GM18517 (cell line): Measurements from ENCODE around the gene HLA-DMB.

ENCODE experiments used
- ATAC-seq: cut with Tn5 transposase; IDR thresholded peaks from one replicate; pipeline ENCODE4 v1.9.1; 2021; ENCODE audit warnings: mild to moderate bottlenecking, moderate library complexity; ENCODE audit not compliant: unreplicated experiment

The HLA-DMB gene

DNA sequence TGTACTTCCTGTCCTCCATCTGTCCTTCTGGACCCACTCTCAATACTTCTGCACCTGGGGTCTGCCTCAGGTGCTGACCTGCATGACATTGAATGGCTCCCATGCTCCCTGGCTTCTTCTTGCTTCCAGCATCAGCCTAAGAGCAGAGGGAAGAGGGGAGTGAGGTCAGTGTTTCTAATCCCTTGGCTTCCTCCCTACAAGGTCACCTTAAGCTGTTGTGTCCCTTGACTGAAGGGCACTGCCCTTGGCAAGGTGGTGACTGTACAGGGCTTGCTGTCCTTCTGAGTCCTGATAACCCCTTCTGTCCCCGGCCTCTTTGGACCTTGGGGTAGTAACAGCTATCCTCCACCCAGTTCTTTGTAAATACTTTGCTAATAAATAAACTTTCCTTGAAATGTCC is 9.6 kb downstream of the HLA-DMB start:
- no peak for ATAC-seq

DNA sequence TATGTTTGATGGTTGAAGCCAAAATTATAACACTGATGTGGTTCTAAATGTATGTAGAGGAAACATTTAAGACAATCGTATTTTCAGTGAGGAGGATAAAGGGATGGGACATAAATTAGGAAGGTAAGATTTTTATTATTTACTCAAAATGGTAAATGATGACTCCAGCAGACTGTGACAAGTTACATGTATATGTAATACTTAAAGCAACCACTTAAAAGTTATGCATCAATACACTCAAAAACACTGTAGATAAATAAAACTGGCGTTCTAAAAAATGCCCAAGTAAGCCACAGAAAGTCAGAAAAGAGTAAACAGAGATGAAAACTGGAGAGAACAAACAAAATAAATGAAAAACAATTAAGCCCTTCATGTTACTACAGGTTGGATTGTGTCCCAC is 18.7 kb downstream of the HLA-DMB start:
- ATAC-seq: no peak

DNA sequence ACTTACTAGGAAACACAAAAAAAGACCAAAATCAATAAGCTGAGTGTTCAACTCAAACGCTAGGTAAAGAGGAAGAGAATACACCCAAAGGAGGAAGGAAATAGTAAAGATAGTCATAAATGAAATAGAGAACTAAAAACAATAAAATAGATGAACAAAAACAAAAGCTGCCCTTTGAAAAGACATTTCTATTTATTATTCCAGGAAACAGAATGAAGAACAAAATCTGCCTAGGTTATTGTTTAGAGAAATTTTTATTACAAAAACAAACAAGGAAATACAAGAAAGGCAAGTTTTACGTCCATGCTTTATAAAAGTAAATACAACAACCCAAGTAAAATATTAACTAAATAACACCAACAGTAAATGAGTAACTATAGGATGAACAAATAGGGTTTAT is 20.1 kb downstream of the HLA-DMB start:
- ATAC-seq: no peak

DNA sequence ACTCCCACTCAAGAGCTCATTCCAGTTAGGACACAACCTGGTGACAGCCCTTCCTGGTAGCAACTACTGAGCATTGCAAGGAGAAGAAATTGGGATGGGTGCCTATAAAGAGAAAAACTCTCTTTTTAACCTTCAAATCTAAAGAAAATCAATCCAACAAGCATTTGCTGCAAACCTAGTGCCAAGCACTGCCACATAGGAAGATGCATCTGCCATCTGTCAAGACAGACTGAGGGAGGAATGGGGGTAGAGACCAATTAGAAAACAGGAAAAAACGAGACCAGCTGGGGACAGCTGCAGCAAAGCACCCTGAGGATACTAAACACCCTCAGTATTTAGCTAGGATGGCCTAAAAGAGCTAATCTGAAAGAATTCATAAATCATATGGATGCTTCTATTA is 27.9 kb downstream of the HLA-DMB start:
- no peak for ATAC-seq

DNA sequence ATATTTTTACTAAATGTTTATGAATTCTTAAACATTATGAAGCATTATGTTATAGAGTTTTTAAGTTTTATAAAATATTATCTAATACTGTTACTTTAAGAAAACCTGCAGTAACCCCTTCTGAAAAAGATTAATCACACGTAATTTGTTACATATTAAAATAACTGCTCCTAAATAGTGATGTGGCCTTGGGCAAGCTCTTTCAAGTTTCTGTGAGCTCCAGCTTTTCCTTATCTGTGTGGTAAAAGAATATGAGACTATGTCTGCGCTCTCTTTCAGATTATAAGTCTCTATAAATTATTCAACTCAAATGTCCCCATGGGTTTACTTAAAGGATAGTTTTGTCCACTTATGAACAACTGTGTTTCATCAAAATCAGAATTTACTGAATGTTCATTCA is 31.9 kb downstream of the HLA-DMB start:
- no peak for ATAC-seq

DNA sequence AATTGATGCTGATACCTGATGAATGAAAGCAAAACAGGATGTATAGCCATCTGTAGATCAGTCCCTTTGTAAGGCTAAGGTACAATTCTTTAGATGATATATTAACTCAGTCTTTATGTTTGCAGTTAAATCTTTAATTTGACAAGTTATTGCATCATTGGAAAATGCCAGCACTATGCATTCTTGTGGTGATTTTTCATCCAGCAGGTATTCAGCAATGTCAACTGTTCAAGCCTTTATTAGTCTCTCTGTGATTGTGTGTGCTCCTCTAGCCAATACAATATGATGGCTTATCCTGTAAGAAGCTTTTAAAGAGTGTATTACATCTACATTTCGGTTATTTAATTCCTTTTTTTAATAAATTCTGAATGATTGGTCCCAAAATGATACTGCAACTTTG is 34.3 kb downstream of the HLA-DMB start:
- ATAC-seq: no peak

DNA sequence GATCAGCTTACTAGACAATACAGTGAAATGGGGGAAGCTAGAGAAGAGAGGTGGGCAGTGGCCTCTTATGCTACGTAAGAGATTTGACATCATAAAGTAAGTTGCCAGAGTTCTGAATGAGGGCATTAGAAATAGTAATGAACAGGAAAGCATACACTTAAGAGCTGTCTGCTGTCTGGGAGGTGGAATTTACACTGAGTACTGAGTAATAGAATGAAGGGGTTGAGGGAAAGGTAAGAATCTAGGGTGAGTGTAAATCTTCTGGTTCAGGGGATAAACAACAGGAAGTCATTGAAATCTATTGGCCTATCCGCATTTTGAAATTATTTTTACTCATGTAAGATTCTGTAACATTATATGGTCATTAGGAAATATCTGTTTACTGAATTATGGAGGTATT is 35.8 kb downstream of the HLA-DMB start:
- no peak for ATAC-seq

DNA sequence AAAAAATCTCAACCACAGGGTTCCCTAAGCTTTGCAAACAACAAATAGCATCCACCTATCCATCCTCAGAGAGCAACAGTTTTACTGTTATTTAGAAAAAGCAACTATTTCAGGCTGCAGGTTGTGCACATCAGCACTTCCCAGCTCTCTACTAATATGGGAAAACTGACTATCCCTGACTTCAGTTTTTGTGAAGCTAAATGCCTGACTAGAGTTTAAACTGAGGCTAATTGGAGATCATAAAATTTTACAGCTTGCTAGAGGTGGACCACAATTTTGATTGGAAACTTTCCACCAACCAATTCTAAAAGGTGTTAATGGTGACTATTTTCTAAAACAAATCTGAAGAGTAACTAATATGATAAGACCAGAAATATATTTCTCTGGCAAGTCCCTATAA is 36.9 kb downstream of the HLA-DMB start:
- no peak for ATAC-seq

DNA sequence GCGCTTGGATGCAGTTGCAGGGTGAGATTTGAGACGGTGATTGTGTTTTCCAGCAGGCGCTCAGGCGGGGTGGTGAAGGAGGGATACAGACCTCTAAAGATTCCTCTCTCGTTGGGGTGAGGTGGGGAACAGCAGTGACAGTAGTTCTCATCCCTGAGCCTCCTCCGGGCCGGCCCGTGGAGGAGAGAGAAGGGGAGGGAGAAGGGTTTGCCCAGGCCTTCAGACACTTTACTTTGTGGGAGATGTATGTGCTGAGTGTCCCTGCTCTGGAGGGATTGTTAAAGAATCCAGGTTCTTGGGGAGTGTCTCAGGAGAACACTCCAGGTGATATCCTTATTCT is 45.9 kb downstream of the HLA-DMB start:
- ATAC-seq: no peak

DNA sequence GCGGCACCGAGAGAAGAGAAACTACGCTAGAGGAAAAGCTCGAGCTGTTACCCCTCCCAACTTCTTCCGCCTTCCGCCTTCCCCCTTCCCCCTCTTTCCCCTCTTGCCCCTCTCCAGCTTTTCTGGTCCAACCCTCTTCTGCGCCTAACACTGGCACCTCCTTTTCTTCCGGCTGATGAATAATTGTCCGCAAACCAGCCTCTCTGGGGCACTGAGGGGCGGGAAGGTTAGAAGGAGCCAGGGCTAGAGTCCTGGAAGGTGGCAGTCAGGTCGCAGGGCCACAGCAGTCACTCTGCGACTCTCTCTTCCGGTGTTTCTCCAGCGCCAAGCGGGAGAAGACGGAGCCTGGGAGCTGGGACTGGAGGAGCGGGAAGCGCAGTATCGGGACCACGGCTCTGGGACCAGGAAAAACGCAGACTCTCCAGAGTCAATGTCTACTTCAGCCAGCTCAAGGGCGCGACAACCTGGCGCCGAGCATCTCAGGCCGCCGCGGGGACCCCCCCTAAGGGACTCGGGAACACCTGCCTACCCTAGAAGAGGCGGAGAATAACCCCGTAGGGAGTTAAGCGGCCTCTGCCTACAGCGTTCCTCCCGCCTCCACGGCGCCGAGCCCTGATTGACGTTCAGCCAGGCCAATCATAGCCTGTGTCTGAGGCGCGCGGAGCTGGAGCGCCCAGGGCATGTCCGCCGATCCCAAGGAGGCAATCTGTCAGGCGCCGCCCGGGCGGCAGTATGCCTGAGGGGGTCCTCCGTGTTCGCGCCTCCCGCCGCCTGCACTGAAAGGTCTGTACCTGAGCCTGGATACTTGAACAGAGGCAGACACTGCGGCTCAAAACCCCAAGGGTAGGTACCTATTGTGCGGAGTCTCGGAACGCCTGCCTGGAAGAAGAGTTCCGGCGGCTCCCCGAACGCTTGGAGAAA is 46.5 kb downstream of the HLA-DMB start:
- peak; percentile 91 for ATAC-seq

DNA sequence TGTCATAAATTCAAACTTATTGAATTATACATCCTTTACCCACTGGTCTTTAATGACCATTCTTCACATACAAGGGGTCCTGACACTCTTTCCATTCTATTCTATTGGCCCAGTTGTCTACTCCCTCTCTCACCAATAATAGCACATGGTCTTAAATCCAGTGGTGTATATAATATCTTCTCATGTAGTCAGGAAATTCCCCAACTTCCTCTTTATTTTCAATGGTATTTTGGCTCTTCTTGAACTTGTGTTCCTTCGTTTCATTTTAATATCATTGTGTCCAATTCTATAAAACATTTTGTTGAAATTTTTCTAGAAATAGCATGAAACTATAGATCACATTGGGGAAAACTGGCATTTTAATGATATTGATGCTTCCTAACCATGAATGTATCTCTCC is 50.0 kb downstream of the HLA-DMB start:
- ATAC-seq: no peak

DNA sequence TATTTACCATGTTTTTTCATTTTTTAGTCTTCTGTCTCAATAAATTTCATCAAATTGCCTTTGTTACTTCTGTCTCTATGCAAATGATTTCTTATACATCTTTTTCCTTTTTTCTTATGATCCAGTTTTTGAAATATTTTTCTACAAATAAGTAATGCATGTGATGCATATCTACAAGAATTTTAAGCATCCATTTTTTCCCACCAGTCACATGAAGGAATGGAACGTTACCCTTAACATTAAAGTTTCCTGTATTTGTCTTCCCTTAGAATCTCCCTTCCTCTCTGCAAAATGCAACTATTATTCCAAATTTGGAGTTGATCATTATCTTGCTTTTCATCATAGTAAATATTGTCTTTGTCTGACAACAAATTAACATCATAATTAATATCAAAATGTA is 51.3 kb downstream of the HLA-DMB start:
- no peak for ATAC-seq

DNA sequence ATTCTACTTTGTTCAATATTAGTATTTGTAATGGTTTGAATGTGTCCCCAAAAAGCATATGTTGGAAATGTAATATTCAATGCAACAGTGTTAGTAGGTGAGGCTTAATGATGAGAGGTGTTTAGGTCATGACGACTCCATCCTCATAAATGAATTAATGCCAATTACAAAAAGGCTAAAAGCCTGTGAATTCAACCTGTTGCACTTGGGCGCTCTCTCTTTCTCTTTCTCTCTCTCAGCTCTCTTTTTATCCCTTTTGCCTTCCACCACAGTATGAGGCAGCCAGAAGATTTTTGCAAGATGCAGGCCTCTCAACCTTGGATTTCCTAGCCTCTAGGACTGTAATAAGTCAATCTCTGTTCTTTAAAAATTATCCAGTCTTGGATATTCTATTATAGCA is 52.3 kb downstream of the HLA-DMB start:
- ATAC-seq: no peak

DNA sequence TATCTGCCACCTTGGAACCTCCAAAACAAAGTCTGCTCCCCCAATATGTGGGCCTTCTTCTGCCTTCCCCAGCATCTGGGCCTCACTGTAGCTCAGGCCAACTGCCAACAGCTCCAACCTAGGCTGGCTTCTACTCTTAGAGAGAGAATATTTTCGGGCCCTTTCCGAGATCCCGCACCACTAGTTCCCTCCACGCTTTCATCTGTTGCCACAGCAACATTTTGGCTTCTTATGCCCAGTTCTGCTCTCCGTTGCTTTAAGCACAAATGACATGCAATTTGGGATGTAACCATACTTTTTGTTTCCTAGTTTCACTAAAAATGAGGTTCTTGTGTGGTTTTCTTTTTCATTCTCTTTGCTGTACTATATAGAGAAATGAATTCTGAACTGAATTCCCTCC is 53.2 kb downstream of the HLA-DMB start:
- no peak for ATAC-seq

DNA sequence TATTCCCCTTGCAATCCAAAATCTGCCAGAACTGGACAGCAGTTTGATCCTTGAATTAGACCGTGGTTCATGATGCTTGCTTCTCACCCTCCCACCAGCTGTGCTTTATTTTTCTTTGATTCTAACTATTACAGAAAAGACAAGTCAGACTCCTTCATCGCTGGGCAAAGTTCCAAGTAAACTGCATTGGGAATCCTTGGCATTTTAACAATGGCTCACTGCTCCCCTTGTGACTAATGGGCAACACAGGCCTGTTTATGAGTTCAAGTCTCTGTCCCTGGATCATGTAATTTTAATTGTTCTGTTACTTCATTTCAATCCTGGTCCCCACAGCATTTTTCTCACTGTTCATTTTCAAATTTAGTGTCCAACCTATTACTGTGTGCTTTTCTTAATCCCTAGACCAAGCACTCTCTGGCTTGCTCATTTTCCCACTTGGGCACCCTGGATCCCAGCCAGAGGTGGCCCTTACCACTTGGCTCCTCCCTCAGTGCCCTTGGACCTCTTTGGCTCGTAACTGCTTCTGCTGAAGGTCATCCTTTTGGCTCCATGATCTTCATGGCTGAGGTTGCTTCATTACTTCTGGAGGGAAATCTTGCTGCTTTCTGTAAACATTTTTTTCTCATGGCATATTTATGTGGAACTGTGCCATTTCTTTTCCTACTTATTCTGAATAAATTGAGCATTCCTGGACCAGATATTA is 54.0 kb downstream of the HLA-DMB start:
- ATAC-seq: no peak

DNA sequence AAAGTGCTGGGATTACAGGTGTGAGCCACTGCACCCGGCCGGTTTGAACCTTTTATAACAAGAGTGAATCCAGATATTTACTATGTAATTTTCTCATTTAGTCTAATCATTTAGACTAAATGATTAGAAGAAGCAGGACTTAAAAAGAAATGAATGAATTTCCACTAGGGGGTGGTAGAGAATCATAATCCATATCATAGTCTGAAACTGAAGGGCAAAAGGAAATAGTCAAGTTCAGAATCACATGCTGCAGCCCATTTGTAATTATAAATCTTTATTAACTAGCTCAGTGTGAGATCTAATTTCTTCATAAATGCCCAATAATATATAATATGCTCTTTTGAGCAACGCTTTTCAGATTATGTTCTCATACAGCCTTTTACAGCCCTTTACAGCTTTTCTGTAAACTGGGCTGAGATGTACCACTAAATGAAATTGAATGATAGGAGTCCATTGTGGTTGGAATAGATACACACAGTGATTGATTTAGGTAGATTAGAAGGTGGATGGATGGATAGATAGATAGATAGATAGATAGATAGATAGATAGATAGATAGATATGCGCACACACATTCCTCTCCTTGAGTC is 55.0 kb downstream of the HLA-DMB start:
- ATAC-seq: no peak
